IMR-90 (cell line): ENCODE data around the gene OSMR. TPM values are rescaled to one million over a fixed set of nuclear protein-coding genes. Genes with fewer than 3 reads are reported as not detected.
A peak's percentile ranks its signal among the peaks of the same experiment; 100 is the strongest.

Experiments used
- ATAC-seq: fragments of 200-7000 bp; cut with Tn5 transposase; 2 replicates; pipeline ENCODE4 v1.9.1; 2020; ENCODE audit warnings: low read depth, mild to moderate bottlenecking, moderate library complexity
- BruUV-seq: library from RNA; stranded (reverse); fragments of 400-500 nt; replicated peaks from 2 replicates; lab custom pipeline; 2021; lab: Mats Ljungman, UMichigan
- CTCF ChIA-PET: fragments of 300-600 bp; formaldehyde crosslinking; extraction: SDS; loops from one replicate; lab custom pipeline; 2021; ENCODE audit warnings: antibody characterized with exemption; lab: Yijun Ruan, JAX
- POLR2A ChIA-PET: fragments of 300-600 bp; sonication (Branson Sonifier 250); formaldehyde crosslinking; loops from one replicate; lab custom pipeline; 2022; ENCODE audit warnings: antibody characterized with exemption; ENCODE audit not compliant: unreplicated experiment; lab: Charles Lee
- DNase-seq: peaks from one replicate; pipeline ENCODE4 v3.0.0; 2013
- H2AFZ ChIP-seq: replicated peaks from 2 replicates; pipeline ENCODE3; 2013; ENCODE audit warnings: low read length, mild to moderate bottlenecking; ENCODE audit not compliant: poor library complexity
- H2AK5ac ChIP-seq: 2 replicates; pipeline ENCODE4 v1.6.1; 2013; ENCODE audit warnings: low read depth, low read length, inconsistent platforms
- H2AK9ac ChIP-seq: replicated peaks from 2 replicates; pipeline ENCODE3; 2013; ENCODE audit warnings: mild to moderate bottlenecking, low read depth, low read length, moderate library complexity; ENCODE audit not compliant: poor library complexity
- H2BK120ac ChIP-seq: 2 replicates; pipeline ENCODE4 v1.6.1; 2013; ENCODE audit warnings: low read depth, low read length, inconsistent platforms
- H2BK15ac ChIP-seq: 3 replicates; pipeline ENCODE4 v1.6.1; 2013; ENCODE audit warnings: low read depth, low read length, inconsistent platforms
- H2BK20ac ChIP-seq: 2 replicates; pipeline ENCODE4 v1.6.1; 2013; ENCODE audit warnings: low read depth, mild to moderate bottlenecking, inconsistent platforms, low read length, moderate library complexity
- H2BK5ac ChIP-seq: 2 replicates; pipeline ENCODE4 v1.6.1; 2013; ENCODE audit warnings: mild to moderate bottlenecking, low read depth, low read length, inconsistent platforms; ENCODE audit not compliant: poor library complexity, severe bottlenecking
- H3K14ac ChIP-seq: replicated peaks from 2 replicates; pipeline ENCODE4 v1.6.1; 2013; ENCODE audit warnings: low read depth, low read length, inconsistent platforms
- H3K18ac ChIP-seq: 2 replicates; pipeline ENCODE4 v1.6.1; 2013; ENCODE audit warnings: low read depth, low read length, control low read depth
- H3K23ac ChIP-seq: 2 replicates; pipeline ENCODE4 v1.6.1; 2013; ENCODE audit warnings: low read depth, low read length, inconsistent platforms
- H3K27ac ChIP-seq: 2 replicates; pipeline ENCODE4 v1.5.1; 2013; ENCODE audit warnings: mild to moderate bottlenecking, control low read depth, low read length; ENCODE audit not compliant: insufficient read depth
- H3K27me3 ChIP-seq: 2 replicates; pipeline ENCODE4 v1.6.1; 2013; ENCODE audit warnings: low read length; ENCODE audit not compliant: control insufficient read depth, insufficient read depth
- H3K36me3 ChIP-seq: 2 replicates; pipeline ENCODE4 v1.6.1; 2013; ENCODE audit warnings: low read length, mixed read lengths; ENCODE audit not compliant: control insufficient read depth, insufficient read depth
- H3K4ac ChIP-seq: 2 replicates; pipeline ENCODE4 v1.6.1; 2013; ENCODE audit warnings: low read depth, low read length, inconsistent platforms
- H3K4me1 ChIP-seq: 2 replicates; pipeline ENCODE4 v1.6.1; 2013; ENCODE audit warnings: low read length, mixed read lengths; ENCODE audit not compliant: control insufficient read depth, insufficient read depth
- H3K4me2 ChIP-seq: 2 replicates; pipeline ENCODE4 v1.6.1; 2013; ENCODE audit warnings: low read depth, mild to moderate bottlenecking, control low read depth, low read length, moderate library complexity
- H3K4me3 ChIP-seq: 2 replicates; pipeline ENCODE4 v1.5.1; 2013; ENCODE audit warnings: low read depth, mild to moderate bottlenecking, control low read depth, low read length, moderate library complexity; ENCODE audit not compliant: insufficient read depth
- H3K56ac ChIP-seq: 2 replicates; pipeline ENCODE4 v1.6.1; 2013; ENCODE audit warnings: low read length, inconsistent platforms; ENCODE audit not compliant: insufficient read depth; ENCODE audit errors: extremely low read depth
- H3K79me1 ChIP-seq, 2 experiments: 2 replicates each; pipeline ENCODE4 v1.6.1; 2013; ENCODE audit warnings: low read length in 2 of 2, inconsistent platforms in 1 of 2, low read depth in 1 of 2
- H3K9ac ChIP-seq: 2 replicates; pipeline ENCODE4 v1.6.1; 2013; ENCODE audit warnings: low read depth, low read length, control low read depth
- H3K9me1 ChIP-seq: 2 replicates; pipeline ENCODE4 v1.6.1; 2013; ENCODE audit warnings: low read length, inconsistent platforms; ENCODE audit not compliant: insufficient read depth
- H3K9me3 ChIP-seq: 2 replicates; pipeline ENCODE4 v1.6.1; 2013; ENCODE audit warnings: low read length; ENCODE audit not compliant: control insufficient read depth, insufficient read depth
- H4K20me1 ChIP-seq: 2 replicates; pipeline ENCODE4 v1.6.1; 2013; ENCODE audit warnings: low read length, inconsistent platforms; ENCODE audit not compliant: insufficient read depth
- H4K5ac ChIP-seq: 2 replicates; pipeline ENCODE4 v1.6.1; 2013; ENCODE audit warnings: mild to moderate bottlenecking, low read depth, low read length, control low read depth
- H4K8ac ChIP-seq, 2 experiments: 2 replicates each; pipeline ENCODE4 v1.6.1; 2013; ENCODE audit warnings: low read depth in 2 of 2, low read length in 2 of 2, control low read depth in 1 of 2, inconsistent platforms in 1 of 2
- H4K91ac ChIP-seq: 2 replicates; pipeline ENCODE4 v1.6.1; 2013; ENCODE audit warnings: low read depth, low read length, inconsistent platforms; ENCODE audit not compliant: insufficient read depth
- CEBPB ChIP-seq: IDR thresholded peaks from 2 replicates; pipeline ENCODE4 v1.6.1; 2012; ENCODE audit warnings: low read depth, low read length, improper control_type of control experiment
- CTCF ChIP-seq: conservative IDR thresholded peaks from 2 replicates; pipeline ENCODE4 v1.5.1; 2012; ENCODE audit warnings: mild to moderate bottlenecking, low read depth, low read length, improper control_type of control experiment
- WGBS, 2 experiments: methylation state at CpG; one replicate each; pipeline versions ENCODE4 v1.1.5 to v1.1.7; 2013; ENCODE audit warnings: missing lambda C conversion rate in 2 of 2; ENCODE audit not compliant: insufficient read length in 1 of 2; ENCODE audit errors: extremely low coverage in 2 of 2; 5-methylcytosine and 5-hydroxymethylcytosine counted together
- dilution Hi-C: fragments of 300-500 bp; cut with HindIII; formaldehyde crosslinking; loops from one replicate; pipeline ENCODE4 v1.14.3; 2018; ENCODE audit warnings: low sequenced_read_pairs; ENCODE audit not compliant: unreplicated experiment
- in situ Hi-C: fragments of 300-500 bp; cut with MboI; formaldehyde crosslinking; loops from 3 replicates; pipeline ENCODE4 v1.14.3; 2019; ENCODE audit warnings: low sequenced_read_pairs, inconsistent platforms, mixed read lengths
- intact Hi-C: fragments of 100-400 bp; cut with micrococcal nuclease; formaldehyde crosslinking; loops from 2 replicates; pipeline ENCODE4 v1.10.0; 2022
- polyA plus RNA-seq, 3 experiments: library from polyadenylated mRNA; depleted of rRNA; stranded (reverse); fragments of >200 nt; gene quantifications; 2 replicates each; pipeline ENCODE4 v1.2.3, GENCODE V29; 2012; ENCODE audit warnings: low replicate concordance in 1 of 3
- total RNA-seq: library from RNA; depleted of rRNA; stranded (reverse); fragments of >200 nt; gene quantifications from 2 replicates; pipeline ENCODE4 v1.2.3, GENCODE V29; 2012

The OSMR gene
- total and polyA plus RNA-seq, 2 of the 4 experiments (the other 2 are of a cell fraction): 41.6 to 48.7 TPM

GRCh38 chr5:38823503-38823902 lies 22.3 kb upstream of the OSMR start:
- ATAC-seq (no peak), DNase-seq (no peak)
- H2BK20ac ChIP-seq: no peak overlapping the region
- no peaks in the 10 kb centered on the region for H3K4me1 ChIP-seq
- H4K91ac ChIP-seq: no peak overlapping the region
- no peaks in the 10 kb centered on the region for H3K9me1 ChIP-seq
- no TSS peak for BruUV-seq
- H3K9ac ChIP-seq: no peak overlapping the region
- CTCF ChIA-PET: no interaction called here
- H4K20me1 ChIP-seq: no peaks in the 10 kb centered on the region
- H2AK5ac ChIP-seq: no peak overlapping the region
- H2BK5ac ChIP-seq: no peak overlapping the region
- no peak overlapping the region for H4K8ac ChIP-seq
- no peak overlapping the region for H3K56ac ChIP-seq
- intact Hi-C loops (no loop called here), in situ Hi-C loops (no loop called here), dilution Hi-C loops (no loop called here)
- no peak overlapping the region for H2AK9ac ChIP-seq
- no peak overlapping the region for H3K4me2 ChIP-seq
- no peak overlapping the region for H2AFZ ChIP-seq
- H3K14ac ChIP-seq: no peak overlapping the region
- POLR2A ChIA-PET: no interaction called here
- peaks cover 21 to 22% of the 10 kb centered on the region in 2 experiments for H3K79me1 ChIP-seq
- no peak overlapping the region for H3K23ac ChIP-seq
- H2BK15ac ChIP-seq: no peak overlapping the region
- no peaks in the 10 kb centered on the region for H3K27me3 ChIP-seq
- WGBS, 2 experiments: no CpG with 5 or more reads among the region's 4 CpGs
- TF ChIP-seq CEBPB (peak; percentile 63), CTCF (no peak)
- H4K5ac ChIP-seq: no peak overlapping the region
- H2BK120ac ChIP-seq: no peak overlapping the region
- H3K36me3 ChIP-seq: peaks cover 19% of the 10 kb centered on the region
- H3K9me3 ChIP-seq: peaks cover 12% of the 10 kb centered on the region
- no peak overlapping the region for H3K4ac ChIP-seq
- no peak overlapping the region for H3K4me3 ChIP-seq
- H3K27ac ChIP-seq: no peak overlapping the region
- H3K18ac ChIP-seq: no peak overlapping the region
